ENCODE measurements around the gene FLNB.
"Not testable (repeated sequence)": the region's sequence is repeated elsewhere in the genome, so short reads cannot be mapped to it uniquely, and the experiment has no call there.

The FLNB gene

GRCh38 chr3:57982561-57983243 lies 25.5 kb upstream of the FLNB start:
- no peak for DNase-seq (ENCODE audit: low read depth in 2 of 2)

GRCh38 chr3:57983734-57984518 lies 24.3 kb upstream of the FLNB start:
- DNase-seq (ENCODE audit: low read depth in 2 of 2), result peak; percentile 18 to 40

- DNase-seq (ENCODE audit: low read depth in 2 of 2), result no peak
Observed at GRCh38 chr3:57985176-57985983, 22.8 kb upstream of the FLNB start.

DNA sequence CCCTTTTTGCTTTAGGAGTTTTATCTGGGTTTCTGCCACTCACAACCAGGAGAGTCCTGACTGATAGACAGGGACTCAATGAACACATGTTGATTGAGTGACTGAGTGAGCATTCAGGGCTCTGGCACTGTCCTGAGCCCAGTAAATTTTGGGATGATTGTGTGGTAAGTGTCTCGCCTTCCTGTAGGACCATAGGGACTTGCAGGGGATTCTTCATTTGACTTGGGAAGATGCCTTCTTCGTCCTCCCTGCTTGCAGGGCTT lies 22.3 kb upstream of the FLNB start:
- DNase-seq (ENCODE audit: low read depth in 2 of 2), result no peak

- DNase-seq (ENCODE audit: low read depth in 2 of 2), result no peak
Observed at GRCh38 chr3:57986261-57986660, 22.0 kb upstream of the FLNB start.

GRCh38 chr3:57989198-57989597 lies 19.0 kb upstream of the FLNB start:
- not testable (repeated sequence) for DNase-seq (ENCODE audit: low read depth in 2 of 2)

DNA sequence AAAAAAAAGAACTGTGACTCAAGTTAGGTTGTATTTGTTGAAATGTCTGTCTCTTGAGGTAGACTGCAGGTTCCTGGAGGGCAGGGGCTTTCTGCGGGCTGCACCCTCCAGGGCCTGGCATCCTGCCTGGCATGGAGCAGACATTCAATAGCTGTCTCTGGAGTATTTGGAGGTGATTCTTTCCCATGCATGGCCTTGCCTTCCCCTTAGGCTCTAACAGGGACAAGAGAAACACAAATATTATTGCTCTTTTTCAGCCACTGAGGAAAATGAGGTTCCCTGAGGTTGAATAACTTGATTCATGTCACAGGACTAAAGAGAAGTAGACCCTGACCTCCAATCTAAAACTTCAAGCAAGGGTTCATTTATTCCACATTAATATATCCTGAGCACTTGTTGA lies 18.6 kb upstream of the FLNB start:
- no peak for DNase-seq (ENCODE audit: low read depth in 2 of 2)

DNA sequence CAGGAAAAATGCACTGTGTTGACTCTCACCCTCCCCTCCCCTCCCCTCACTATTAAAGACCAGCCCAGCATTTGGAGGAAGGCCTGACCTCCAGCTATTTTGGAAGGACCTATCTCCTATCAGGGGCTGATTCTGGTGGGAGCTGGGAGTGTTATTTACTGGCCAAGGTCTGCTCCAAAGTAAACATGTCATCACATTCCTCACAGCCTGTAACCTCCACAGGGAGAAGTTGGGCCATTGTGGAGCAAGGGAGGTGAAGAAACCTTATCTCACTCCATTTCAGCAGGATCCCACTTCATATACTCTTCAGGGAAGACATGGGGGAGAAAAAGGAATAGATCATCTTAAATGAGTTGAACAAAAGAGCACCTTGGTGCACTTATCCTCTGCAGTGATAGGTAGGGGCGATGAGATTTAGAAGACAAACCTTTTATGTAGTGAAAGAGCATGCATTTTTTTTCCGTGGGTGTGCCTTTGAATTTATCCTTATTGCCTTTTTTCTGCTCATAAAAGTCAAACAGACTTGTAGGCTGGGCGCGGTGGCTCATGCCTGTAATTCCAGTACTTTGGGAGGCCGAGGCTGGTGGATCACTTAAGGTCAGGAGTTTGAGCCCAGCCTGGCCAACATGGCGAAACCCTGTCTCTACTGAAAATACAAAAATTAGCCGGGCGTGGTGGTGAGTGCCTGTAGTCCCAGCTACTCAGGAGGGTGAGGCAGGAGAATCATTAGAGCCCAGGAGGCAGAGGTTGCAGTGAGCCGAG lies 15.6 kb upstream of the FLNB start:
- DNase-seq (ENCODE audit: low read depth in 2 of 2), result no peak

- no peak for DNase-seq (ENCODE audit: low read depth in 2 of 2)
Observed at GRCh38 chr3:57998366-57999283, 9.6 kb upstream of the FLNB start.

GRCh38 chr3:57999417-58000115 lies 8.7 kb upstream of the FLNB start:
- DNase-seq (ENCODE audit: low read depth in 2 of 2), result no peak

DNA sequence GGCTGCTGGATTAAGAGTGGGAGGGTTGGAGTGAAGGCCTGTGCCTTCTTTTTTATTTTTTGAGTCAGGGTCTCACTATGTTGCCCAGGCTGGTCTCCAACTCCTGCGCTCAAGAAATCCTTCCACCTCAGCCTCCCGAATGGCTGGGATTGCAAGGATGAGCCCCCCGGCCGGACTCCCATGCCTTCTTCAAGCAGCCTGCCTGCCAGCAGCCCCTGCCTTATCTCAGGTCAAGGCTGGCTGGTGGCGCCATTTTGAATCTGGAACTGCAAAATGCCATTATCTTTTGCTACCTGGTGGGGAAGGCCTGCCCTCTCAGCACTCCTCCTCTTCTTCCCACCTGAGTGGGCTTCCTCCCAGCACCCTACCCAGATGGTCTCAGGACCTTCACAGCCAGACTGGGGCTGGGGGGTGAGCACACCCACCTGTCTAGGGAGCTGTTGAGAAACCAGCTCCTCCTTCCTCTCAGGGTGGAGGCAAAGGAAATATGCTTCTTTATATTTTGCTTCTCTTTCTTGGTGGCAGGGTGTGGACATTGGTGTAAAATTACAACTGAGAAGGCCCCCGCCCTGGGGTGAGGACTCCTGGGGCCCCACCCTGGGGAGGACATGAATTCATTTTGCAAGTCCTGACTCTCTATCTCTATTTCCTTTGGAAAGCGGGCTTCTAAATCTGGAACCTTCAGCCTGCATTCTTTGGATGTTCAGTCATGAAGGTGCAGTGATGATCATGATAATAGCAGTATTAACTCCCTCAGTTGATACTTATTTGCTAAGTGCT lies 7.7 kb upstream of the FLNB start:
- no peak for DNase-seq (ENCODE audit: low read depth in 2 of 2)

DNA sequence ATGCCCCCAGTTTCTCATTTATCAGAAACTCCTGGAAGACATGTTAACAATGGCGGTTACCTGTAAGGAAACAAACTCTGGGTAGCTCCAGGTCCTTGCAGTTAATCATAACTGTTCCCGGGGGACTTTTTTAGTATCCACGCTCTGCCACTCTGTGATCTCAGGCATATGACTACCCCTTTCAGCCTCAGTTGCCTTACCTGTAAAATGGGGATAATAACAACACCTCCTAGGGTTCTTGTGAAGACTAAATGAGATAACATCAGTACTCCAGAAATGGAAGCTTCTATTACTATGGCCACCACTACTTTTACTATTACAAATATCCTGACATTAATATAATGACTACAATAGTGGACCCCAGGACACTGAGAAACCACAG lies 7.1 kb upstream of the FLNB start:
- no peak for DNase-seq (ENCODE audit: low read depth in 2 of 2)

DNA sequence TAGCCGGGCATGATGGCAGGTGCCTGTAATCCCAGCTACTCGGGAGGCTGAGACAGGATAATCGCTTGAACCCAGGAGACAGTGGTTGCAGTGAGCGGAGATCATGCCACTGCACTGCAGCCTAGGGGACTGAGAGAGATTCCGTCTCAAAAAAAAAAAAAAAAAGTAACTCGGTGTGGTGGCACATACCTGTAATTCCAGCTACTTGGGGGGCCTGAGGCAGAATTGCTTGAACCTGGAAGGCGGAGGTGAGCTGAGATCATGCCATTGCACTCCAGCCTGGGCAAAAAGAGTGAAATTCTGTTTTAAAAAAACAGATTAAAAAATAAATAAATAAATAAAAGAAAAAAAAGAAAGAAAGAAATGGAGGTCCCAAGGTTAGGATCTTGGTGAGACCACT lies 6.2 kb upstream of the FLNB start:
- DNase-seq (ENCODE audit: low read depth in 2 of 2), result no peak

DNA sequence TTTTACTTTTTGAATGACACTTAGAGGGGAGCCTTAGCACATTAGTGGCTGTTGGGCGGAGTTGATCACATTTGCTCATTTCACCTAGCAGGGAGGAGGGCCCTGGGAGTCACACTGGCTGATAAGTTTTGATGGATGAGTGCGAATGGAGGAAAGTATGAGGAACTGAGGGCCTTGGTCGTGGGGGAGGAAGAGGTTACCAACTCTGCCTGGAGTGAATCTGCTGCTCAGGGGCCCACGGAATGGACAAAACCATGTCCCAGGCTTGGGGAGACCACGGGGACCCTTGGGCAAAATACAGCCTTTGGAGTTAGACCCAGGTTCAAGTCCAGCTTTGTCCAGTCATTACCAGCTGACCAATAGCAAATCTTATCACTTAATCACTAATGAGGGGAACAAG lies 5.1 kb upstream of the FLNB start:
- DNase-seq (ENCODE audit: low read depth in 2 of 2), result no peak

DNA sequence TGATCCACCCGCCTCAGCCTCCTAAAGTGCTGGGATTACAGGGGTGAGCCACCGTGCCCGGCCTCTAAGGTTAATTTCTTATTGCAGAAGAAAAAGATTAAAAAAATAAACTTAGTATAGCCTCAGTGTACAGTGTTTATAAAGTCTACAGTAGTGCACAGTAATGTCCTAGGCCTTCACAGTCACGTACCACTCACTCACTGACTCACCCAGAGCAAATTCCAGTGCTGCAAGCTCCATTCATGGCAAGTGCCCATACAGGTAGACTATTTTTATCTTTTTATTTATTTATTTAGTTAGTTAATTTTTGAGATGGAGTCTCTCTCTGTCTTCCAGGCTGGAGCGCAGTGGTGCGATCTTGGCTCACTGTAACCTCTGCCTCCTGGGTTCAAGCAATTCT lies 3.2 kb upstream of the FLNB start:
- DNase-seq (ENCODE audit: low read depth in 2 of 2), result no peak

DNA sequence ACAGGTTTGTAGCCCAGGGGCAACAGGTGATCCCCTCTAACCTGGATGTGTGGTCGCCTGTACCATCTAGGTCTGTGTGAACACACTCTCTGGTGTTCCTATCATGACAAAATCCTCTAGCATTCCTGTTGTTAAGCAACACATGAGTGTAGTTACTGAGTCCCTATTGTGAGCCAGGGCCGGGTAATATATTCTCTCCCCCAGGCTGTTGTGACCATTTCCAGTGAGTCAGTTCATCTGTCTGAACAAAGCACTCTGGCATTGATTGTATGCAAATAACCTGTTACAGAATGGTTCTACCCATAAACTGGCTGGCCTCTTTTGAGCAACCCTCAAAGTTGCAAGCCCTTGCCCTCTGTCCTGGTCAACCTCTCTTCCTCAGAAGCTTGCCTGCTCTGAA lies 2.6 kb upstream of the FLNB start:
- DNase-seq (ENCODE audit: low read depth in 2 of 2), result no peak

DNA sequence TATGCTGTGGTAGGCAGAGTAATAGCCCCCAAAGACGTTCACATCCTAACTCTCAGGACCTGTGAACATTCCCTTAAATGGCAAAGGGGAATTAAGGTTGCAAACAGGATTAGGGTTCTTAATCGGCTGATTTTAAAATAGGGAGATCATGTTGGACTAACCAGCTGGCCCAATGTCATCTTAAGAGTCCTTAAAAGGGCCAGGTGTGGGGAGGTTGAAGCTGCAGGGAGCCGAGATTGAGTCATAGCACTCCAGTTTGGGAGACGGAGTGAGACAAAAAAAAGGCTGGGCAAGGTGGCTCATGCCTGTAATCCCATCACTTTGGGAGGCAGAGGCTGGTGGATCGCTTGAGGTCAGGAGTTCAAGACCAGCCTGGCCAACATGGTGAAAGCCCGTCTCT lies 1.6 kb upstream of the FLNB start:
- no peak for DNase-seq (ENCODE audit: low read depth in 2 of 2)

DNA sequence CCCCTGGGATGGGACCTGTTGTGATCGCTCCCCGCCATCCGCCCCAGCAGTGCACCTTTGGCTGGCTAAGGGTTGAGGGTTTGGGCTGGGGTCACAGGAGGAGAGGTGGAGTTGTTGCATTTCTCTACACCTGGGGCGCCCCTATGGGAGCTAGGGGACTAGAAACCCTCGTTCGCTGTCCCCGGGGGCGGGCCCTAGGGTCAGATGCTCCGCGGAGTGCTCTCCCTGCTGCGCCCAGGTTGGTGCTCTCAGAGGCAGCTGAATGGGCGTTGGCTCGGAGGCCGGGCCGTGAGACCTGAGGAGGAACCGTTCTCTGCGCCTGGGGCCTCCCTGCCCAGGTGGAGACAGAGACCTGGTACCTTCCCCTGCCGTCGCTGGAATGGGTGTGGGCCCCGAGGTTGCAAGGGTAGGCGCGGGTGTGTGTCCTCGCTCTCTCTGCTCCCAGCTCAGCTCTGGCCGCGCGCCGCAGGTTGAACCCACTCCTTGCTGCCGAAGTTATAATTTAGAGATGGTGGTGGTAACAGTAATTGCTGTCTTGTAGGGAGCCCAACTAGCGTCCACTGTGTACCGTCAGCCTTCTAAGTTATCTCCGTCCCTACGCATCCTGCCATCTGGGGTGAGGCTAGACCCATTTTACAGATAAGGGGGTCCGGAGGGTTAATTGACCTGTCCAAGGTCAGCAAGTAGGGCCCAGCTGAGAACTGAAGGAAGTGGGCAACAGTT lies 965 bp downstream of the FLNB start:
- DNase-seq (ENCODE audit: low read depth in 2 of 2), result peak; percentile 28 to 34
